ENCODE results near the gene CTNNA3.

Gene CTNNA3

DNA sequence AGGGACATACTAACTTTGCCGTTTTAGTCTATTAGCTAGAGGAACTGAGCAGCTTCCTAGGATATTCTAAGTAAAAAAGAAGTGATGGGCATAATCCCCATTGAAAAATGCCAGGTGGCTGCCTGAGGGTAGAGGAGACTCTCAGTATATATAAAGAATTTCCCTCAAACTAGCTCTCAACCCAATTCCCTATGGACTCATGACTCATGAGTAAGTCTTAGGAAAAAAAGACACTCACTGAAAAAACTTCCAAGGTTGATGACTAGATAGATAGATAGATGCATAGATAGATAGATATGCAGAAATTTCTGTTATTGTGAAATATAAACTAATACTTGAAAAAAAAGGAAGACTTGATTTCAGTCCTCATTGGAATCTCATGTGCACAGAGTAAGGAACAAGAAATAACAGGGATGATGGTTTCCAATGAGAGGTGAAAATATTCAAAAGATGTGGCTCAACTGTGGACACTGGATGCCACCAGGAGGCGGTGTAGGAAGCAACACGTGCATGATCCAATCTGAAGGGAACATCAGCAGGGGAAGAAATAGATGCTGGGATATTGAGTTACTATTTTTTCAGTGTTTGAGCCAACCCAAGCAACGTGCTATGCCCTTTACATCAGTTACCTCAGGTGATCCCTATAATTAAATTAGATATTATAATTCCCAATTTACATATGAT is 1481.1 kb downstream of the CTNNA3 start:
- DNase-seq (ENCODE audit: low read depth): no peak
- TF ChIP-seq, protein P1, sequence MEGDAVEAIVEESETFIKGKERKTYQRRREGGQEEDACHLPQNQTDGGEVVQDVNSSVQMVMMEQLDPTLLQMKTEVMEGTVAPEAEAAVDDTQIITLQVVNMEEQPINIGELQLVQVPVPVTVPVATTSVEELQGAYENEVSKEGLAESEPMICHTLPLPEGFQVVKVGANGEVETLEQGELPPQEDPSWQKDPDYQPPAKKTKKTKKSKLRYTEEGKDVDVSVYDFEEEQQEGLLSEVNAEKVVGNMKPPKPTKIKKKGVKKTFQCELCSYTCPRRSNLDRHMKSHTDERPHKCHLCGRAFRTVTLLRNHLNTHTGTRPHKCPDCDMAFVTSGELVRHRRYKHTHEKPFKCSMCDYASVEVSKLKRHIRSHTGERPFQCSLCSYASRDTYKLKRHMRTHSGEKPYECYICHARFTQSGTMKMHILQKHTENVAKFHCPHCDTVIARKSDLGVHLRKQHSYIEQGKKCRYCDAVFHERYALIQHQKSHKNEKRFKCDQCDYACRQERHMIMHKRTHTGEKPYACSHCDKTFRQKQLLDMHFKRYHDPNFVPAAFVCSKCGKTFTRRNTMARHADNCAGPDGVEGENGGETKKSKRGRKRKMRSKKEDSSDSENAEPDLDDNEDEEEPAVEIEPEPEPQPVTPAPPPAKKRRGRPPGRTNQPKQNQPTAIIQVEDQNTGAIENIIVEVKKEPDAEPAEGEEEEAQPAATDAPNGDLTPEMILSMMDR (conservative IDR thresholded peaks at IDR 0.05; ENCODE audit: low read depth, low read length): peak; percentile 17
- no peak overlapping the region for H3K4me3 ChIP-seq (ENCODE audit: low read length)

DNA sequence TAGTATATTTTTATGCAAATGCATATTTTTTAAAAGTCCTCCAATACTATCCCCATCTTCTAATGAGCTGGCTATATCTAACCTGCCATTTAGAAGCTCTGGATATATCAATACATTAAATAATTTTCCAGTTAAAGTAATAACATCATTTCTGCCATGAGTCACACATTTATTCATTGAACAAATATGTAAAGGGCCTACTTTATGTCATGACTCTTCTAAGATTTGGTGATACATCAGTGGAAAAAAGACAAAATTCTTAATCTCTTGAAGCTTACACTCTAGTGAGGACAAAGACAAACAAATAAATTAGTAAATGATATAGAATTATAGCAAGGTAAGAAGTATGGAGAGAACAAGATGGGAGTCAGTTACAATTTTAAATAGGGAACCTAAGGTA is 1487.0 kb downstream of the CTNNA3 start:
- TF ChIP-seq, protein P1 (conservative IDR thresholded peaks at IDR 0.05; ENCODE audit: low read depth, low read length): no peak
- no peak overlapping the region for H3K4me3 ChIP-seq (ENCODE audit: low read length)
- no peak for DNase-seq (ENCODE audit: low read depth)

DNA sequence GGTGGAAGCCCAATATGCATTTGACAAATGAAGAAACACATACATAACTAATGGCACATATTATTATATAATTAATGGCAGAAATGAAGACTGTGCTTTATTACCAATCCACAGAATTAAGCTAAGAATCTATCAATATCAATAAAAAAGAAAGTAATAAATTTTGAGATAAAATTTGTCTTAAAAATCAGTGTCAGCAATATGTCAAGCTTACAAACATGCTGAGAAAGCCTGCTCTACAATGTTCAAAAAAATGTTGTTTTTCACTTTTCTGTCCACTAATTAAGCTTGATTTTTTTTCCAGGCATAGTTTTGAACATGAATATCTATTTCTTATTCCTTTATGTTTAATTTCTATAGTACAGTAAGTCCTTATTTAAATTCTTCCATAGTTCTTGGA is 1491.2 kb downstream of the CTNNA3 start:
- H3K4me3 ChIP-seq (ENCODE audit: low read length): no peak overlapping the region
- DNase-seq (ENCODE audit: low read depth): no peak
- TF ChIP-seq, protein P1 (conservative IDR thresholded peaks at IDR 0.05; ENCODE audit: low read depth, low read length): no peak

DNA sequence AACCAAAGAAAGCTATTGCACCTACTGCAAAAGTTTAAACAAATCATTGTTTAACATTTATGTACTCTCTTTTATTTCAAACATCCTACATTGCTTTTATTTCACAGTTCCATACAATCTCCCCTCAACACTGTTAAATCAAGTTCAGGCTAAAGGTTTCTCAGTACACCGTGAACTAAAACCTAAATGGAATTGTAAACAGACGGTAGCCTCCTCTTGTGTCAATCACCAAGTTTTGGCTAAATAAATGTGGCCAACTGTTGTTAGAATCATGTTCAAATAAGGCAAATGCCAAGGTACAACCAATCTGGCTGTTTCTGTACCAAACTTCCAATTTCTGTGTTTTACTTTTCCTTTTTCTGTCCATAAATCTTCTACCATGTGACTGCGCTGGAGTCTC is 1493.9 kb downstream of the CTNNA3 start:
- TF ChIP-seq, protein P1 (conservative IDR thresholded peaks at IDR 0.05; ENCODE audit: low read depth, low read length): no peak
- H3K4me3 ChIP-seq (ENCODE audit: low read length): no peak overlapping the region
- no peak for DNase-seq (ENCODE audit: low read depth)

DNA sequence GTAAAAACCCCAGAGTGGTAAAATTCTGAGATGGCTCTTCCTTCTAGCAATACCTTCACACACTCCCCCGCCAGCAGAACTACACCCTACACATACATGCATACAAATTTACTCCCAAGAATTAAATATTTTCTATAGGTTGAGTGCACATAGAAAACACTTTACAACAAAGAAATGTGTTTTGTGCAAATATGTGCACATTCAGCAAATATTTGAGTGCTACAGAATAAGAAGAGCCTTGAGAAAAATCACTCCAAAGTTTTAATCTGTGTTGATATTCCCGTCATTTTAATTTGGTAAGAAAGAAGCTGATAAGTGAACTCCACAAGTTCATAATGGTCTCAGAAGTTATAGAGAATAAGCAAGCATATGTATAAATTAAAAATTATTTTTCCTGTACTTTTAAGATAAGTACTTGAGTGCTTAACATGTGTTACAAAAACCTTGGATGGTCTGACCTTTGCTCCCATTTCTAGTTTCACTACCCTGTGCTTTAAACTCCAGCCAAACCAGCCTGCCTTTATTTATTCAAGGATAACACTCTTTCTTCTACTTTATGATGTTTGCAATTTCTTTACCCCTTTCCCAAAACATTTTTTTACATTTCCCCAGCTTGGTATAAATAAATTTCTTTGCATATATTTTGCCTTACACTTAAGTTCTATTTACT is 1503.7 kb downstream of the CTNNA3 start:
- H3K4me3 ChIP-seq (ENCODE audit: low read length): no peak overlapping the region
- no peak for DNase-seq (ENCODE audit: low read depth)
- TF ChIP-seq, protein P1 (conservative IDR thresholded peaks at IDR 0.05; ENCODE audit: low read depth, low read length): no peak

DNA sequence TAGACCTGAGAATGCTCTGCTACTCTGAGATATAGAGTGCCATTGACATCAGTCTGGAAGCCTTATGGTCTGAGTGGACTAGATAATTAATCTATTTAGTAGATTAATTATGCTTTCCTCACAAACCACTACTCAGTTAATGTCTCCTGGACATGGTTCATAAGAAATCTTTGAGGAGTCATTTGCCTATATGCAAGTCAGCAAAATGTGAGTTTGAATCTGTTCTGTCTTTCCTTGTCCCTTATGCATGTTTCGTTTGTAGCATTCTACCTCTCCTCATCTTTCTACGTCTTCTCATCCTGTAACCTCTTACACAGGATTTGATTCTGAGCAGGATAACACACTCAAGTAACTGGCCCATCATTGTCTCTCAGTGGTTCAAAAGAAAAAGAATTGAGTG is 1505.6 kb downstream of the CTNNA3 start:
- H3K4me3 ChIP-seq (ENCODE audit: low read length): no peak overlapping the region
- no peak for DNase-seq (ENCODE audit: low read depth)
- TF ChIP-seq, protein P1 (conservative IDR thresholded peaks at IDR 0.05; ENCODE audit: low read depth, low read length): no peak

DNA sequence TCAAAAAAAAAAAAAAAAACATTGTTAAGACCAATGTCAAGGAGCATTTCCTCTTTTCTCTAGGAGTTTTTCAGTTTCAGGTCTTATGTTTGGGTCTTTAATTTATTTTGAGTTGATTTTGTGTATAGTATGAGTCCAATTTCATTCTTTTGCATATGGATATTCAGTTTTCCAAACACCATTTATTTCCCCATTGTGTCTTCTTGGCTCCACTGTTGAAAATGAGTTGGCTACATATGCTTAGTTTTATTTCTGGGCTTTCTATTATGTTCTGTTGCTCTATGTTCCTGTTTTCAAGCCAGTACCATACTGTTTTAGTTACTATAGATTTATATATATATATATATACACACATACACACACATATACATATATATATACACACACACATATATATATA is 1506.7 kb downstream of the CTNNA3 start:
- TF ChIP-seq, protein P1 (conservative IDR thresholded peaks at IDR 0.05; ENCODE audit: low read depth, low read length): no peak
- no peak for DNase-seq (ENCODE audit: low read depth)
- H3K4me3 ChIP-seq (ENCODE audit: low read length): no peak overlapping the region

All from retinal pigment epithelial cell (primary cell).